ENCODE measurements around the gene HTATIP2.
"Not testable (repeated sequence)": the region's sequence is repeated elsewhere in the genome, so short reads cannot be mapped to it uniquely, and the experiment has no call there.

HTATIP2 gene

DNA sequence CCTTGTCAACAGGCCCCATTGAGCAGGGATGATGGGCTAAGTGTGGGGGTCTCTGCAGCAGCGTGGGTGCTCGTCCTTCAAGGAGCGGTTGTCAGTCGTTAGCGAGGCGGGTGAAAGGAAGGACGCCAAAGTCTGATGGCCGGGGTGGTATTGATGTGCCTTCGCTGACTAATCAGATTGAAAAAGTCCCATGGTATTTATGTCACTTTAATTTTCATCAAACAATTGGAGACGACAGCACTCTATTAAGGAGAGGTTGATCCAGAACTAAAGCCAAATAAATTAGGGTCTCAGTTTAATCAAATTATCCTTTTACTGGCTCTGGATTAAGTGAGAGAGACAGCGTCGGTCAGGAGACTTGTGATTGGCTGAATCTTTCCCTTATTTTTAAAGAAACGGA is 9.6 kb downstream of the HTATIP2 start:
- no peak for DNase-seq

- no peak for DNase-seq
Measured at GRCh38 chr11:20373568-20374209, 10.2 kb downstream of the HTATIP2 start.

DNA sequence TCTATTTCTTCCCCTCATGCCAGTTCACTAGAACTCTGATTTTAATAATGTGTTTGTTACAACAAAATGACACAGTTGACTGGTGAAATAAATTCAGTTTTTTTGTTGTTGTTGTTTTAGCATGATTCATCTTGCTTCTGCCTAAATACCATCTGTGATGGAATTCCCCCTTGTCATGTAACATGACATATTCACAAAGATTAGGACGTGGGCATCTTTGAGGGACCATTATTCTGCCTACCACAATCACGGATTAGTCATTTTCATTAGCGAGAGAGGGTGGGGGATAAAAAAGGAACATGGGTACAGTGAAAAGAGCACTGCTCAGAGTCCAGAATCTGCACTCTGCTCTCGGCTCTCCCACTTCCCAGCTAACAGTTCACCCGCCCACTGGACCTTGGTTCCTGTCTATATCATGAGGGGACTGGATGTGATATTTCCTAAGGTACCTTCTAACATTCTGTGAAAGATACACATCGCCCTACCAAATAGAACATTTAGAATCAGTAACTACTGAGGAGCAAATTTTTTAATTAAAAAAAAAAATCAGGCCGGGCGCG is 11.3 kb downstream of the HTATIP2 start:
- DNase-seq = no peak

- no peak for DNase-seq
Measured at GRCh38 chr11:20376162-20376730, 12.7 kb downstream of the HTATIP2 start.

- not testable (repeated sequence) for DNase-seq
Measured at GRCh38 chr11:20385996-20386395, 22.5 kb downstream of the HTATIP2 start.

GRCh38 chr11:20387261-20388095 is 24.0 kb downstream of the HTATIP2 start, which contains the start of gene PRMT3:
Gene PRMT3 (plus strand): TSS chr11:20387716. CDS start chr11:20387747, 31 bp downstream.
- peak; percentile 98 for DNase-seq

GRCh38 chr11:20388096-20389055 is 24.9 kb downstream of the HTATIP2 start:
- DNase-seq = peak; percentile 6

DNA sequence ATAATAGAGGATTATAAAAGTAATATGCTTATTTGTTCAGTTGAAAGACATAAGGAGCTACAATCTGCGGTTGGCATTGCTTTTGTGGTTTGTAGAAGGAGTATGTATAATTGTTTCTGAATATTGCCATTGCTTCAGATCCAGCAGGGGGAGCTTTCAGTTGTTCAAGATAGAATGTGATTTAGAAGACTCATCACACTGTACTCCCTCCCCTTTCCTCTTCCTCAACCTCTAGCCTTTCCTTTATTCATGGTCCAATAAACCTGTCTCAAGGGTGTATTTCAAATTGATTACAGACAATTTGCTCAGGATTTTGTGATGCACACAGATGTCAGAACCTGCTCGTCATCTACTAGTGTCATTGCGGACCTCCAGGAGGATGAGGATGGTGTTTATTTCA is 33.8 kb downstream of the HTATIP2 start:
- peak; percentile 51 for DNase-seq

DNA sequence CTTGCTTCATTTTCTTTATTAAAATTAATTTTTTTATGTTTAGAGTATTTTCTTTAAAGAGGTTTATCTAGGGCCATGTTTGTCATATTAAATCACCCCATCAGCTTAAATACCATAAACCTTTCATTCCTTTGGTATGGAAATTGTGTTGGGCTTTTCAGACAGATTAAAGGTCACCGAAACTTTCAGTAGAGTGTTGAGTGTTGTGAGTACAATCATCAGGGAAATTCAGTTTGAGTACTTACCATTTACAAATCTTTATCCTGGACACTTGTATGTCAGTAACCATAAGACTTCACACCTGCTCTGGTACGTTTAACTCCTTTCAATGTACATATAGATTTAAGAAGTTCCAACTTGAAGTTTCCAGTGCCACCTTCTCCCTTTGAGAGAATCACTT is 36.0 kb downstream of the HTATIP2 start:
- DNase-seq = no peak

GRCh38 chr11:20403059-20403458 is 39.5 kb downstream of the HTATIP2 start:
- DNase-seq = no peak

GRCh38 chr11:20406484-20406883 is 43.0 kb downstream of the HTATIP2 start:
- DNase-seq = no peak

DNA sequence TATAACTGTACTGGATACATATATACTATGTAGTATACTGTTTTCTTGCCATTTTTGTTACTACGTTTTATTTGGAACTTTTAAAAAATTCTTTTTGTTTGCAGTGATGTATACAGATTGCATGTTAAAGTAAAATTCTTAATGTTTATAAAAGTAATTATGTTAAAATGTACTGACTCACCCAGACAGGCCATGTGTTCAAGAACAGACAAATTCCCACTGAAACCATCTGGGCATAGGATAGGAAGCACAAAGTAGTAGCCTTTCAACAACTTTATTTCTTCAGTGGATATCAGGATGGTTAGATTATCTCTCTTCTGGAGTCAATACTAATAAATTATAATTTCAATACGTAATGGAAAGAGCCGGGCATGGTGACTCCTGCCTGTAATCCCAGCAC is 43.8 kb downstream of the HTATIP2 start:
- no peak for DNase-seq

GRCh38 chr11:20415432-20415831 is 51.9 kb downstream of the HTATIP2 start:
- DNase-seq = no peak

GRCh38 chr11:20417771-20418170 is 54.3 kb downstream of the HTATIP2 start:
- DNase-seq = no peak

GRCh38 chr11:20421946-20422345 is 58.4 kb downstream of the HTATIP2 start:
- no peak for DNase-seq

- DNase-seq = no peak
Measured at GRCh38 chr11:20429216-20429615, 65.7 kb downstream of the HTATIP2 start.
